CD14-positive monocyte (primary cell): ENCODE data around the gene GSTCD. TPM values are rescaled to one million over a fixed set of nuclear protein-coding genes. Genes with fewer than 3 reads are reported as not detected.

Experiments
- DNase-seq, 3 donors: peaks; one replicate each; pipeline ENCODE4 v3.0.0-alpha.2; 2011 to 2022
- H2AFZ ChIP-seq: 2 replicates; pipeline ENCODE4 v1.6.0; 2012; ENCODE audit warnings: mild to moderate bottlenecking, low read depth, low read length, inconsistent platforms; ENCODE audit not compliant: insufficient read depth, poor library complexity, severe bottlenecking
- H3K27ac ChIP-seq, 2 donors: 1 replicate in 1 of 2; 2 replicates in 1 of 2; pipeline ENCODE4 v1.5.1; 2012 to 2013; ENCODE audit warnings: low read length in 2 of 2, control low read depth in 1 of 2, inconsistent platforms in 1 of 2, low read depth in 1 of 2, mild to moderate bottlenecking in 1 of 2
- H3K27me3 ChIP-seq, 2 donors: one replicate each; pipeline versions ENCODE4 v1.6.0 to v1.6.1; 2011 to 2013; ENCODE audit warnings: low read length in 2 of 2; ENCODE audit not compliant: control insufficient read depth in 2 of 2, insufficient read depth in 2 of 2
- H3K36me3 ChIP-seq, 2 donors: replicated peaks in 1 of 2; 1 replicate in 1 of 2; 2 replicates in 1 of 2; pipeline versions ENCODE4 v1.5.1 to v1.6.1; 2012 to 2013; ENCODE audit warnings: low read length in 2 of 2, control low read depth in 1 of 2, inconsistent platforms in 1 of 2, mild to moderate bottlenecking in 1 of 2; ENCODE audit not compliant: insufficient read depth in 2 of 2, control insufficient read depth in 1 of 2
- H3K4me1 ChIP-seq, 2 donors: 1 replicate in 1 of 2; 2 replicates in 1 of 2; pipeline versions ENCODE4 v1.5.1 to v1.6.1; 2012 to 2013; ENCODE audit warnings: low read length in 2 of 2, control low read depth in 1 of 2, inconsistent platforms in 1 of 2, mild to moderate bottlenecking in 1 of 2, moderate library complexity in 1 of 2; ENCODE audit not compliant: insufficient read depth in 2 of 2, control insufficient read depth in 1 of 2
- H3K4me2 ChIP-seq: replicated peaks from 2 replicates; pipeline ENCODE3; 2012; ENCODE audit warnings: low read length, moderate library complexity, mild to moderate bottlenecking; ENCODE audit not compliant: poor library complexity, severe bottlenecking; ENCODE audit errors: extremely low read depth
- H3K4me3 ChIP-seq, 3 experiments: fragments of 200-600 bp in 1 of 3; sonication (generic) in 1 of 3; replicated peaks in 1 of 3; 1 replicate in 2 of 3; 2 replicates in 1 of 3; pipeline ENCODE4 v1.5.1; 2011 to 2013; ENCODE audit warnings: low read length in 3 of 3, mild to moderate bottlenecking in 3 of 3, control low read depth in 2 of 3, low read depth in 2 of 3, inconsistent platforms in 1 of 3, moderate library complexity in 1 of 3
- H3K79me2 ChIP-seq: 2 replicates; pipeline ENCODE4 v1.6.0; 2012; ENCODE audit warnings: mild to moderate bottlenecking, control low read depth, inconsistent platforms, low read length, moderate library complexity; ENCODE audit not compliant: insufficient read depth
- H3K9ac ChIP-seq: 2 replicates; pipeline ENCODE4 v1.6.0; 2017; ENCODE audit warnings: low read length, mild to moderate bottlenecking; ENCODE audit not compliant: insufficient read depth, poor library complexity, severe bottlenecking
- H3K9me3 ChIP-seq, 2 donors: replicated peaks in 1 of 2; 1 replicate in 1 of 2; 2 replicates in 1 of 2; pipeline versions ENCODE4 v1.5.1 to v1.6.1; 2012 to 2013; ENCODE audit warnings: low read length in 2 of 2, control low read depth in 1 of 2; ENCODE audit not compliant: control insufficient read depth in 1 of 2, insufficient read depth in 1 of 2
- H4K20me1 ChIP-seq: 2 replicates; pipeline ENCODE4 v1.6.0; 2012; ENCODE audit warnings: mild to moderate bottlenecking, low read length, control low read depth, moderate library complexity; ENCODE audit not compliant: insufficient read depth
- H3K27ac Mint-ChIP-seq, 7 donors: one replicate each; pipeline ENCODE4 v1.8.0; 2020; ENCODE audit warnings: mild to moderate bottlenecking in 7 of 7, mixed read lengths in 7 of 7, moderate library complexity in 6 of 7, inconsistent platforms in 2 of 7
- H3K27me3 Mint-ChIP-seq, 3 donors: one replicate each; pipeline ENCODE4 v1.8.0; 2021 to 2022; ENCODE audit warnings: low read depth in 3 of 3, mild to moderate bottlenecking in 3 of 3, mixed read lengths in 3 of 3, moderate library complexity in 3 of 3, inconsistent platforms in 1 of 3
- H3K36me3 Mint-ChIP-seq, 2 donors: one replicate each; pipeline ENCODE4 v1.8.0; 2020; ENCODE audit warnings: mixed read lengths in 2 of 2, inconsistent platforms in 1 of 2, mild to moderate bottlenecking in 1 of 2
- H3K4me1 Mint-ChIP-seq: one replicate; pipeline ENCODE4 v1.8.0; 2020; ENCODE audit warnings: mild to moderate bottlenecking, mixed read lengths
- H3K4me3 Mint-ChIP-seq, 2 donors: one replicate each; pipeline ENCODE4 v1.8.0; 2020; ENCODE audit warnings: mild to moderate bottlenecking in 2 of 2, mixed read lengths in 2 of 2, moderate library complexity in 1 of 2
- H3K9me3 Mint-ChIP-seq, 7 donors: one replicate each; pipeline ENCODE4 v1.8.0; 2020 to 2022; ENCODE audit warnings: mixed read lengths in 7 of 7, mild to moderate bottlenecking in 6 of 7, moderate library complexity in 6 of 7, inconsistent platforms in 2 of 7
- WGBS: methylation state at CpG from one replicate; pipeline ENCODE4 v1.1.5; 2013; ENCODE audit warnings: missing lambda C conversion rate; ENCODE audit not compliant: insufficient coverage; 5-methylcytosine and 5-hydroxymethylcytosine counted together
- intact Hi-C, 2 donors: fragments of 100-400 bp; cut with micrococcal nuclease; formaldehyde crosslinking; loops; one replicate each; pipeline versions ENCODE4 v1.15.0 to v1.15.1; 2023
- polyA plus RNA-seq, 3 donors: library from polyadenylated mRNA; depleted of rRNA in 1 of 3; unstranded in 2 of 3; stranded (reverse) in 1 of 3; fragments of 300-500 nt in 2 of 3; fragments of >200 nt in 1 of 3; fragmentation: Illumina TruSeq in 2 of 3; gene quantifications; 1 replicate in 2 of 3; 2 replicates in 1 of 3; pipeline ENCODE4 v1.2.3, GENCODE V29; 2012 to 2021
- TF ChIP-seq, protein P1 (sequence below): fragments of 200-600 bp; IDR thresholded peaks from one replicate; pipeline ENCODE4 v1.8.0; 2022; ENCODE audit warnings: antibody characterized with exemption, mild to moderate bottlenecking

The GSTCD gene
- polyA plus RNA-seq, 3 donors, result 0.93 to 1.5 (median 1.2) TPM

DNA sequence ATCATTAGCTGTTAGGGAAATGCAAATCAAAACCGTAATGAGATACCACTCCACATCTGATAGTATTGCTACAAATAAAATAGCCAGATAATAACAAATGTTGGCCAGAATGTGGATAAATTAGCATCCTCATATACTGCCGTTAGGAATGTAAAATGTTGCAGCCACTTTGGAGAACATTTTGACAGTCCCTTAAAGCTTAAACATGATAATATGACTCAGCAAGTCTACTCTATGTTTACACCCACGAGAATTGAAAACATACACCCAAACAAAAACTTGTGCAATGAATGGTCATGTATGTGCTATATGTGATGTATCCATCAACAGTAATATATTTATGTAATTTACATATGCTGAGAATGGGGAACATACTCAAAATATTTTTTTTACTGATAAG, 78.2 kb downstream of the GSTCD start:
- H3K4me3 ChIP-seq, result no peak overlapping the region
- no peak overlapping the region for H3K4me2 ChIP-seq
- Mint-ChIP-seq H3K27me3 (no peaks in the 10 kb centered on the region), H3K4me1 (no peaks in the 10 kb centered on the region), H3K4me3 (no peak overlapping the region), H3K9me3 (peaks cover 0 to 5% (median 0%) of the 10 kb centered on the region in 7 donors), H3K27ac (no peak overlapping the region), H3K36me3 (peaks cover 0 to 2% of the 10 kb centered on the region in 2 donors)
- H3K9me3 ChIP-seq, result no peaks in the 10 kb centered on the region
- no peak overlapping the region for H2AFZ ChIP-seq
- H3K27ac ChIP-seq, result no peak overlapping the region
- no peaks in the 10 kb centered on the region for H3K4me1 ChIP-seq
- intact Hi-C loops, result no loop called here
- H3K27me3 ChIP-seq, result no peaks in the 10 kb centered on the region
- H4K20me1 ChIP-seq, result no peaks in the 10 kb centered on the region
- H3K9ac ChIP-seq, result no peak overlapping the region
- no peak for DNase-seq
- no CpG with 5 or more reads among the region's 3 CpGs for WGBS
- no peaks in the 10 kb centered on the region for H3K79me2 ChIP-seq
- no peaks in the 10 kb centered on the region for H3K36me3 ChIP-seq
- TF ChIP-seq, protein P1, sequence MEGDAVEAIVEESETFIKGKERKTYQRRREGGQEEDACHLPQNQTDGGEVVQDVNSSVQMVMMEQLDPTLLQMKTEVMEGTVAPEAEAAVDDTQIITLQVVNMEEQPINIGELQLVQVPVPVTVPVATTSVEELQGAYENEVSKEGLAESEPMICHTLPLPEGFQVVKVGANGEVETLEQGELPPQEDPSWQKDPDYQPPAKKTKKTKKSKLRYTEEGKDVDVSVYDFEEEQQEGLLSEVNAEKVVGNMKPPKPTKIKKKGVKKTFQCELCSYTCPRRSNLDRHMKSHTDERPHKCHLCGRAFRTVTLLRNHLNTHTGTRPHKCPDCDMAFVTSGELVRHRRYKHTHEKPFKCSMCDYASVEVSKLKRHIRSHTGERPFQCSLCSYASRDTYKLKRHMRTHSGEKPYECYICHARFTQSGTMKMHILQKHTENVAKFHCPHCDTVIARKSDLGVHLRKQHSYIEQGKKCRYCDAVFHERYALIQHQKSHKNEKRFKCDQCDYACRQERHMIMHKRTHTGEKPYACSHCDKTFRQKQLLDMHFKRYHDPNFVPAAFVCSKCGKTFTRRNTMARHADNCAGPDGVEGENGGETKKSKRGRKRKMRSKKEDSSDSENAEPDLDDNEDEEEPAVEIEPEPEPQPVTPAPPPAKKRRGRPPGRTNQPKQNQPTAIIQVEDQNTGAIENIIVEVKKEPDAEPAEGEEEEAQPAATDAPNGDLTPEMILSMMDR, result no peak

DNA sequence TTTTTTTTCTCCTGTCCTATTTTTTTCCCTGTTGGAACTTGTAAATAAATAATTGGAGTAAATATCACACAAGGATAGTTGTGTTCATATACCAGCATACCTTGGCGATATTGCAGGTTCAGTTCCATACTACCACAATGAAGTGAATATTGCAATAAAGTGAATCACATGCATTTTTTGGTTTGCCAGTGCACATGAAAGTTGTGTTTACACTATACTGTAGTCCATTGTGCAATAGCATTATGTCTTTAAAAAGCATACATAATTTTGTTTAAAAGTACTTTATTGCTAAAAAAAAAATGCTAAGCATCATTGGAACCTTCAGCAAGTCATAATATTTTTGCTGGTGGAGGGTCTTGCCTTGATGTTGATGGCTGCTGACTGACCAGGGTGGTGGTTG, 88.6 kb downstream of the GSTCD start:
- DNase-seq, result no peak
- no peaks in the 10 kb centered on the region for H3K79me2 ChIP-seq
- intact Hi-C loops, result no loop called here
- no peak overlapping the region for H3K4me2 ChIP-seq
- H4K20me1 ChIP-seq, result no peaks in the 10 kb centered on the region
- TF ChIP-seq, protein P1, result no peak
- Mint-ChIP-seq H3K9me3 (peaks cover 1 to 11% (median 4%) of the 10 kb centered on the region in 7 donors), H3K4me1 (no peaks in the 10 kb centered on the region), H3K27ac (no peak overlapping the region), H3K4me3 (no peak overlapping the region), H3K27me3 (peaks cover 0 to under 1% (median 0%) of the 10 kb centered on the region in 3 donors), H3K36me3 (peaks cover 4 to 13% of the 10 kb centered on the region in 2 donors)
- H3K4me1 ChIP-seq, result no peaks in the 10 kb centered on the region
- no peak overlapping the region for H2AFZ ChIP-seq
- H3K9ac ChIP-seq, result no peak overlapping the region
- no peak overlapping the region for H3K27ac ChIP-seq
- no CpG with 5 or more reads among the region's 1 CpG for WGBS
- H3K4me3 ChIP-seq, result no peak overlapping the region
- no peaks in the 10 kb centered on the region for H3K27me3 ChIP-seq
- peaks cover 0 to 5% of the 10 kb centered on the region in 2 donors for H3K9me3 ChIP-seq
- H3K36me3 ChIP-seq, result no peaks in the 10 kb centered on the region
